Eye (tissue), 1 donor: ENCODE measurements around the gene SH3PXD2A.

Source experiments
- DNase-seq: peaks from one replicate; pipeline ENCODE4 v3.0.0-alpha.2; 2015

Gene SH3PXD2A

GRCh38 chr10:103717341-103718246 lies 137.8 kb downstream of the SH3PXD2A start:
- no peak for DNase-seq

- no peak for DNase-seq
These were observed 138.9 kb downstream of the SH3PXD2A start for GRCh38 chr10:103716206-103717160.

- DNase-seq: no peak
These were observed 139.9 kb downstream of the SH3PXD2A start for GRCh38 chr10:103715430-103715829.

- DNase-seq: no peak
These were observed 141.0 kb downstream of the SH3PXD2A start for GRCh38 chr10:103714232-103714891.

- no peak for DNase-seq
These were observed 141.7 kb downstream of the SH3PXD2A start for GRCh38 chr10:103713676-103714075.

GRCh38 chr10:103712898-103713498 lies 142.4 kb downstream of the SH3PXD2A start:
- peak; percentile 95 for DNase-seq

- DNase-seq: no peak
These were observed 143.2 kb downstream of the SH3PXD2A start for GRCh38 chr10:103712146-103712545.

GRCh38 chr10:103711351-103711994 lies 143.9 kb downstream of the SH3PXD2A start:
- no peak for DNase-seq

GRCh38 chr10:103710490-103710889 lies 144.9 kb downstream of the SH3PXD2A start:
- no peak for DNase-seq

GRCh38 chr10:103709341-103709920 lies 145.9 kb downstream of the SH3PXD2A start:
- no peak for DNase-seq

GRCh38 chr10:103708627-103709288 lies 146.6 kb downstream of the SH3PXD2A start:
- no peak for DNase-seq

- no peak for DNase-seq
These were observed 147.3 kb downstream of the SH3PXD2A start for GRCh38 chr10:103707956-103708626.

GRCh38 chr10:103706762-103707161 lies 148.6 kb downstream of the SH3PXD2A start:
- no peak for DNase-seq

GRCh38 chr10:103706047-103706446 lies 149.3 kb downstream of the SH3PXD2A start:
- no peak for DNase-seq

- DNase-seq: no peak
These were observed 151.1 kb downstream of the SH3PXD2A start for GRCh38 chr10:103703941-103704919.

- DNase-seq: no peak
These were observed 153.8 kb downstream of the SH3PXD2A start for GRCh38 chr10:103701380-103702222.

- no peak for DNase-seq
These were observed 155.0 kb downstream of the SH3PXD2A start for GRCh38 chr10:103700436-103700715.
